ENCODE measurements around the gene PSTK.

Gene PSTK

DNA sequence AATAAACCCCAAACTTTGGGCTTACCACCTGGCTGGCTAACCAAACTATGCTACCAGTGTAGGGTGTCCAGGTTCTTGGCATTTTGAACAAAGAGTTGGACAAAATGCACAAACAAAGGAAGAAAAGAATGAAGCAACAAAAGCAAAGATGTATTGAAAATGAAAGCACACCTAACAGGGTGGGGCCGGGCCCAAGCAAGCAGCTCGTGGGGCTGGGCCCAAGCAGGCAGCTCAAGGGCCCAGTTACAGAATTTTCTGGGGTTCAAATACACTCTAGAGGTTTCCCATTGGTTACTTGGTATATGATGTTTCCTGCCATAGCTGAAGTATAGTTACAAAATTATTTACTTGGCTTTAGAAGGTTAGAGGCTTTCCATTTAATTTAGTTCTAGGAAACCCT is 44.3 kb downstream of the PSTK start:
- H3K27me3 Mint-ChIP-seq: no peaks in the 10 kb centered on the region
- no peaks in the 10 kb centered on the region for H3K36me3 Mint-ChIP-seq (ENCODE audit: low read depth)
- H3K4me1 Mint-ChIP-seq (ENCODE audit: low read depth): no peaks in the 10 kb centered on the region
- no peak overlapping the region for H3K27ac Mint-ChIP-seq
- no peak overlapping the region for H3K4me3 Mint-ChIP-seq
- H3K9me3 Mint-ChIP-seq: no peaks in the 10 kb centered on the region

DNA sequence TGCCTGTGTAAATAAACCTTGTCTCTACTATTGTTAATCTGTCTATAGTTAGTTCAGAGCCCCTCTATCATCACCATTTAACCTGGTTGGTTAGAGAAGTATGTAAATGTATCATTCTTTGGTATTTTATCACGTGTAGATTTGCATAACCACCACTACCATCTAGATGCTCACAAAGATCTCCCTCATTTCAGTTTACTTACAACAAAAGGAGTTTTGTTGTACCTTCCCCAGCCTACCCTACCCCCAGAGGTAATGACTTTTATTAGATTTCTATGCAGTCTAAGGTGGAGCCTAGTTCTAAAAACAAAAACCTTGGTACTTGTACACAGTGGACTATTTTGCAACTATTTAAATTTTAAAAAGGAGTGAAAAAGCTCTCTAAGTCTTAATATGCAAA is 46.1 kb downstream of the PSTK start:
- H3K9me3 Mint-ChIP-seq: no peaks in the 10 kb centered on the region
- no peaks in the 10 kb centered on the region for H3K27me3 Mint-ChIP-seq
- H3K4me3 Mint-ChIP-seq: no peak overlapping the region
- no peaks in the 10 kb centered on the region for H3K4me1 Mint-ChIP-seq (ENCODE audit: low read depth)
- no peaks in the 10 kb centered on the region for H3K36me3 Mint-ChIP-seq (ENCODE audit: low read depth)
- H3K27ac Mint-ChIP-seq: no peak overlapping the region

- no peaks in the 10 kb centered on the region for H3K4me1 Mint-ChIP-seq (ENCODE audit: low read depth)
- H3K36me3 Mint-ChIP-seq (ENCODE audit: low read depth): no peaks in the 10 kb centered on the region
- H3K27ac Mint-ChIP-seq: no peak overlapping the region
- H3K4me3 Mint-ChIP-seq: no peak overlapping the region
- no peaks in the 10 kb centered on the region for H3K9me3 Mint-ChIP-seq
- no peaks in the 10 kb centered on the region for H3K27me3 Mint-ChIP-seq
Measured at GRCh38 chr10:123027861-123028260, 47.7 kb downstream of the PSTK start.

DNA sequence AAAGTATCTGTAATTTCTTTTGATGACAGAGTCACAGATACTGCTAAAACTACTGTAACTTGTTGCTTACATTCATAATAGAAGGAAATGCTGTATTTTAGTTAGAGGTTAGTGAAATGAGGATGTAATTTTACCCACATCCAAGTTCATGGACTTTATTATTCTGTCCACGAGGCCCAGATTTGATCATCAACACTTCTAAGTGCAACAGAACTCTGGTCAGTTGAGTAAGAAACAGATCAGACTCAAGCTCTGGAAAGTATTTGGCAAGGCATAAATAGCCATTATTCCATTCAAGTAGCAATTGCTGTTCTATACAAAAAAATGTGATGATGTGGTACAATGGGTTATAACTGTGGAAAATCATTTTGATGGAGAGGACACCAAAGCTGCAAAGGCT is 50.9 kb downstream of the PSTK start:
- H3K4me1 Mint-ChIP-seq (ENCODE audit: low read depth): no peaks in the 10 kb centered on the region
- no peaks in the 10 kb centered on the region for H3K27me3 Mint-ChIP-seq
- H3K4me3 Mint-ChIP-seq: no peak overlapping the region
- no peaks in the 10 kb centered on the region for H3K9me3 Mint-ChIP-seq
- H3K27ac Mint-ChIP-seq: no peak overlapping the region
- H3K36me3 Mint-ChIP-seq (ENCODE audit: low read depth): peaks cover 14% of the 10 kb centered on the region

DNA sequence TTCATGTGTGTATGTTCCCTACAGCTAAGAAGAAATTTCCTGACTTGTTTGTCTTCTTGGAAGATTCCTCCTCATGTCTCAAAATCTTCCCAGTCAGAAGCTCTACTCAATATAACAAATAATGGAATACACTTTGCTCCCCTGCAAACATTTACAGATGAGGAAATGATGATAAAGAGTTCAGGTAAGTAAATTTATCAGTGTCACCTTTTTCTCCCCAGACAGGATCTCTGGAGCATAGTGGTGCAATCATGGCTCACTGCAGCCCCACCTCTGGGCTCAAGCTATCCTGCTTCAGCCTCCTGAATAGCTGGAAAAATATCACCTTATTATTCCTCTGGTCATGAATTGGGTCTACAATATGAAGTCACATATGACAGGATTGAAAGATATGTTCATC is 54.1 kb downstream of the PSTK start:
- Mint-ChIP-seq H3K9me3 (no peaks in the 10 kb centered on the region), H3K4me3 (no peak overlapping the region), H3K36me3 (ENCODE audit: low read depth) (peaks cover 28% of the 10 kb centered on the region), H3K27ac (no peak overlapping the region), H3K4me1 (ENCODE audit: low read depth) (peaks cover 6% of the 10 kb centered on the region), H3K27me3 (no peaks in the 10 kb centered on the region)

DNA sequence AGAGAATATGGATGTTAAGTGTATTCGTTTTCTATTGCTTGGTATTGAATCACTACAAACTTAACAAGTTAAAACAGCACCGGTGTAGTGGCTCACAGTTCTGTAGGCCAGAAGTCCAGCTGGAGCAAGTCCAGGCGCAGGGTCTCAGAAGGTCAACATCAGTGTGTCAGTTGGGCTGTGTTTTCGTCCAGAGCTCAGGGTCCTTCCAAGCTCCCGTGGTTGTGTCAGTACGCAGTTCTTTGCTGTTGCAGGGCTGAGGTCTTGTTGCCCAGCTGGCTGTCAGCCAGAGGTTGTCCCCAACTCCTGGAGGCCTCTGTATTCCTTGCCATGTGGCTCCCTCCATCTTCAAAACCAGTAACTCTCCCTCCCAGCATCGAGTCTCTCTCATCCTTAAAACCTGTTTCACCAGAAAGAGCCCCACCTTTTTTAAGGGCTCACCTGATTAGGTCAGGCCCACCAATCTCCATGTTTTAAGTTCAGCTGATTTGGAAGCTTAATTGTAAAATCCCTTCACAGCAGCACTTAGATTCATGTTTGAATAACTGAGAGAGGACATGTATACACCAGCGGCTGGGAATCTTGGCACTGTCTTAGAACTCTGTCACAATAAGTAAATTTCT is 55.4 kb downstream of the PSTK start:
- no peak overlapping the region for H3K27ac Mint-ChIP-seq
- H3K36me3 Mint-ChIP-seq (ENCODE audit: low read depth): peaks cover 35% of the 10 kb centered on the region
- H3K9me3 Mint-ChIP-seq: no peaks in the 10 kb centered on the region
- H3K4me3 Mint-ChIP-seq: no peak overlapping the region
- H3K27me3 Mint-ChIP-seq: no peaks in the 10 kb centered on the region
- peaks cover 8% of the 10 kb centered on the region for H3K4me1 Mint-ChIP-seq (ENCODE audit: low read depth)

DNA sequence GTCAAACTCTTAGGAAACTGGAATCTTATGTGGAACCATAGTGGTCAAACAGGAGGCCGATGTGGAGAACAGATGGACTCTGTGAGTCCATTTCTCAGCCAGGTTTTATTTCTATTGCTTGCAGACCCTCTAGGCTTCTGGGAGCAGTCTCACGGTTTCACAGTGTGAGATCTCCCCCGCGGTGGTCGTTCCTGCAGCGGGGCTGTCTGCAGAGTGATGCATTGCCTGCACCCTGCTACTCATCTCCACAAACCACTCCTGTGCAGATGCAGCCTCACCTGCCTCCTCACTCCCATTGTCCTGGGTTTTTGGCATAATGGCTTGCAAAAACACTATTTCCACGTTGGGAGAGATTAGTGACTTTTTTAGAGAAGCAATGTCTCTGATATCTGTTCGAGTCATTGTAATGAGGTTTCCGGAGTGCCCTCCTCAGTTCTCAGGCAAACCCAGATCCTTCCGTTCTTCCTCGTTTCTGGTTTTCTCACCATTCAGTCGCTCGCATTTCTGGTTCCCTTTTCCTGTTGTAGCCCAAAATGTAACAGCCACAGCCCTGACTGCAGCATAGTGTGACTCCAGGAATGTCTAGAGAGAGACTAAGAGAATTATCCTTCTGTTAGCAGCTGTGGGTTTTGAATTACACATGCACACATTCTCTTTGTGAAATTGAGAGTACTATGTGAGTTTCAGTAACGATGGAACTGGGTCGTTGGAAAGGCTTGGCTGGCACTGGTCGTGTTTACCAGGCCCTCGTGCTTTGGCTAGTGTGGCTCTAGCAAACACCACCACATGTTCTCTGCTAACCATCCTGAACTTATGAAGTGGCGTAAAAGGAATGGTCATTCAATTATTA is 58.8 kb downstream of the PSTK start:
- Mint-ChIP-seq H3K36me3 (ENCODE audit: low read depth) (peaks cover 35% of the 10 kb centered on the region), H3K27me3 (no peaks in the 10 kb centered on the region), H3K4me3 (no peak overlapping the region), H3K27ac (no peak overlapping the region), H3K4me1 (ENCODE audit: low read depth) (peaks cover 8% of the 10 kb centered on the region), H3K9me3 (no peaks in the 10 kb centered on the region)

GRCh38 chr10:123039632-123039930 is 59.4 kb downstream of the PSTK start:
- Mint-ChIP-seq H3K4me1 (ENCODE audit: low read depth) (peaks cover 8% of the 10 kb centered on the region), H3K4me3 (no peak overlapping the region)

More at GRCh38 chr10:123039632-123039930, 59.4 kb downstream of the PSTK start:
- no peaks in the 10 kb centered on the region for H3K9me3 Mint-ChIP-seq
- H3K36me3 Mint-ChIP-seq (ENCODE audit: low read depth): peaks cover 30% of the 10 kb centered on the region
- no peaks in the 10 kb centered on the region for H3K27me3 Mint-ChIP-seq
- H3K27ac Mint-ChIP-seq: no peak overlapping the region
